ENCODE results near the gene DDA1. TPM values are rescaled to one million over a fixed set of nuclear protein-coding genes. Genes with fewer than 3 reads are reported as not detected.

The DDA1 gene
- total RNA-seq, 1 experiment from 2014 or later: 42.8 TPM

GRCh38 chr19:17263712-17264640, 45.4 kb upstream of the DDA1 start:
- ChIA-PET CTCF (interaction anchor here (0.5 to 1.8 kb wide), 5 partner anchors 9 to 59 kb away, joined by 3 to 8 read pairs (median 5); no protein-coding TSS in a partner anchor), POLR2A (interaction anchor here (1.8 to 3.9 kb wide), 3 partner anchors 16 to 49 kb away, joined by 5 to 11 read pairs (median 5); partner anchors contain the start of genes OCEL1 and USE1)
- peaks cover 7% of the 10 kb centered on the region for H3K27me3 Mint-ChIP-seq (ENCODE audit: low read depth)
- no peak for ATAC-seq
- H3K27ac Mint-ChIP-seq: peak overlapping the region; percentile 100
- H3K36me3 Mint-ChIP-seq: peaks cover 16% of the 10 kb centered on the region
- peaks cover 12% of the 10 kb centered on the region for H3K9me3 Mint-ChIP-seq
- peaks cover 25% of the 10 kb centered on the region for H3K4me1 Mint-ChIP-seq
- no peak for DNase-seq (ENCODE audit: low spot score)
- TF ChIP-seq SMAD3 (CRISPR knock-in tag; IDR thresholded peaks at IDR 0.05; ENCODE audit: borderline replicate concordance): no peak
- TF ChIP-seq ELF4 (CRISPR knock-in tag; IDR thresholded peaks at IDR 0.05; ENCODE audit: low read depth): no peak
- TF ChIP-seq ZNF532 (CRISPR knock-in tag; IDR thresholded peaks at IDR 0.05; ENCODE audit: borderline replicate concordance): no peak
- TF ChIP-seq E2F5 (CRISPR knock-in tag; IDR thresholded peaks at IDR 0.05): no peak
- TF ChIP-seq ZSCAN18 (CRISPR knock-in tag; IDR thresholded peaks at IDR 0.05): no peak
- 0 out of 2 replicates have a peak, but pooled peaks have one; percentile 30 for TF ChIP-seq SP1 (CRISPR knock-in tag; conservative IDR thresholded peaks at IDR 0.05)
- TF ChIP-seq GTF2I (CRISPR knock-in tag; conservative IDR thresholded peaks at IDR 0.05): peak; percentile 88
- TF ChIP-seq E2F1 (CRISPR knock-in tag; IDR thresholded peaks at IDR 0.05): no peak
- no peak for TF ChIP-seq ZNF232 (CRISPR knock-in tag; IDR thresholded peaks at IDR 0.05)
- no peak for TF ChIP-seq ATF3 (CRISPR knock-in tag; conservative IDR thresholded peaks at IDR 0.05)
- peak; percentile 2; the same call in 1 of the 2 replicates for TF ChIP-seq FOXP4 (CRISPR knock-in tag; IDR thresholded peaks at IDR 0.05)
- H3K4me3 Mint-ChIP-seq: peak overlapping the region; percentile 61

- DNase-seq (ENCODE audit: low spot score) (peak; percentile 71), ATAC-seq (peak; percentile 3; the same call in 1 of the 2 replicates)
- CTCF ChIA-PET: interaction anchor here (0.6 to 1.8 kb wide), 7 partner anchors 9 to 59 kb away, joined by 3 to 5 read pairs (median 4); no protein-coding TSS in a partner anchor
- H3K9me3 Mint-ChIP-seq: peaks cover 7% of the 10 kb centered on the region
- peak within 1 kb of the TSS; percentile 100 for H3K27ac Mint-ChIP-seq
- H3K4me1 Mint-ChIP-seq: peaks cover 25% of the 10 kb centered on the region
- H3K4me3 Mint-ChIP-seq: peak within 1 kb of the TSS; percentile 61
- H3K27me3 Mint-ChIP-seq (ENCODE audit: low read depth): peaks cover 7% of the 10 kb centered on the region
- peaks cover 11% of the 10 kb centered on the region for H3K36me3 Mint-ChIP-seq
- POLR2A ChIA-PET: interaction anchor here (1.8 to 3.9 kb wide), 3 partner anchors 16 to 49 kb away, joined by 5 to 11 read pairs (median 5); partner anchors contain the start of genes OCEL1 and USE1
- no peak for TF ChIP-seq SMAD3 (CRISPR knock-in tag; IDR thresholded peaks at IDR 0.05; ENCODE audit: borderline replicate concordance)
- peak; percentile 87; the same call in 1 of the 2 replicates for TF ChIP-seq FOXK1 (CRISPR knock-in tag; IDR thresholded peaks at IDR 0.05)
- TF ChIP-seq IRF1 (CRISPR knock-in tag; IDR thresholded peaks at IDR 0.05): no peak
- no peak for TF ChIP-seq ZNF232 (CRISPR knock-in tag; IDR thresholded peaks at IDR 0.05)
- TF ChIP-seq JUN (CRISPR knock-in tag; IDR thresholded peaks at IDR 0.05): no peak
- TF ChIP-seq PREB (CRISPR knock-in tag; IDR thresholded peaks at IDR 0.05; ENCODE audit: borderline replicate concordance): no peak
- no peak for TF ChIP-seq TP53 (CRISPR knock-in tag; IDR thresholded peaks at IDR 0.05)
- TF ChIP-seq HMGXB4 (CRISPR knock-in tag; IDR thresholded peaks at IDR 0.05): no peak
Observed at GRCh38 chr19:17264641-17264979, 44.8 kb upstream of the DDA1 start, which contains the start of gene USHBP1. Gene USHBP1 (minus strand): TSS chr19:17264745. CDS start chr19:17264299, 446 bp downstream.
